Bone marrow (tissue), 2 donors: Measurements from ENCODE around the gene TNRC18.
"Not testable (repeated sequence)": the region's sequence is repeated elsewhere in the genome, so short reads cannot be mapped to it uniquely, and the experiment has no call there.

ENCODE experiments used
- DNase-seq, 2 donors: peaks; one replicate each; lab custom pipeline; 2025; lab: John Stamatoyannopoulos, UW

TNRC18 gene

GRCh38 chr7:5320802-5321396 is 102.7 kb downstream of the TNRC18 start:
- DNase-seq, result no peak

DNA sequence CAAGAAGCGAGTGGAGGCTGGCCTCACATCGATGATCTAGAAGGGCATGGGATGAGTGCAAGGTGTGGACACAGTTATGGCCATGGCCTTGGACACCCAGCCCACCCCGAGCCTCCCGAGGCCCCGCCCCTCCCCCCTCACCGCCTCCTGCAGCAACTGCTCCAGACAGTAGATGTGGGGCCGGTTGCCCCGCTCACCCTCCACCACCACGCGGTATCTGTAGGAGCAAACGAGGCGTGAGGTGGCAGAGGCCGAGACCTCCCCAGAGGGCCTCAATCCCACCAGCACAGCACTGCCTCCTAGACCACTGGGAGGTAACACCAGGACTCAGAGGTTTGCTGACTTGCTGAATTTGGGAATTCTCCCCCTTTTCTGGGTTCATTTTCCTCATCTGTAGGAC is 103.2 kb downstream of the TNRC18 start:
- no peak for DNase-seq

- DNase-seq, result not testable (repeated sequence)
Observed at GRCh38 chr7:5318613-5319012, 105.0 kb downstream of the TNRC18 start.

GRCh38 chr7:5315761-5316160 is 107.9 kb downstream of the TNRC18 start:
- DNase-seq, result no peak

DNA sequence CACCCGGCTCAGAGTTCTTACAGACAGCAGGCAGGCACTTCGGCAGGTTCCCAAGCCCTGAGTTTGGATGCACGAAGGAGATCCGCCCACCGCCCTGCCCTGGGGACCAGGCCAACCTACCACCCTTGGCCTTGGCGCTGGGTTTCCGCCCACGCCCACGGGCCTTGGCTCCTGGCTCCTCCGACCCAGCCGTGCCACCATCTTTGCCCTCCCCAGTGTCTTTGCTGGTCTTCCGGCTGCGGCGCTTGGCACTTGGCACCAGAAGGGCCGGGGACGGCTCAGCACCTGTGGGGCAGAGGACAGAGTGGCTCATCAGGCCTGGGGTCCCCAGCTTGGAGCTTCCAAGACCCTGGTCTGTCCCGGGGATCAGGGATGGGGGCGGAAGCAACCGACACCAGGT is 108.8 kb downstream of the TNRC18 start:
- DNase-seq, result no peak

- DNase-seq, result not testable (repeated sequence)
Observed at GRCh38 chr7:5313076-5313885, 110.4 kb downstream of the TNRC18 start.

DNA sequence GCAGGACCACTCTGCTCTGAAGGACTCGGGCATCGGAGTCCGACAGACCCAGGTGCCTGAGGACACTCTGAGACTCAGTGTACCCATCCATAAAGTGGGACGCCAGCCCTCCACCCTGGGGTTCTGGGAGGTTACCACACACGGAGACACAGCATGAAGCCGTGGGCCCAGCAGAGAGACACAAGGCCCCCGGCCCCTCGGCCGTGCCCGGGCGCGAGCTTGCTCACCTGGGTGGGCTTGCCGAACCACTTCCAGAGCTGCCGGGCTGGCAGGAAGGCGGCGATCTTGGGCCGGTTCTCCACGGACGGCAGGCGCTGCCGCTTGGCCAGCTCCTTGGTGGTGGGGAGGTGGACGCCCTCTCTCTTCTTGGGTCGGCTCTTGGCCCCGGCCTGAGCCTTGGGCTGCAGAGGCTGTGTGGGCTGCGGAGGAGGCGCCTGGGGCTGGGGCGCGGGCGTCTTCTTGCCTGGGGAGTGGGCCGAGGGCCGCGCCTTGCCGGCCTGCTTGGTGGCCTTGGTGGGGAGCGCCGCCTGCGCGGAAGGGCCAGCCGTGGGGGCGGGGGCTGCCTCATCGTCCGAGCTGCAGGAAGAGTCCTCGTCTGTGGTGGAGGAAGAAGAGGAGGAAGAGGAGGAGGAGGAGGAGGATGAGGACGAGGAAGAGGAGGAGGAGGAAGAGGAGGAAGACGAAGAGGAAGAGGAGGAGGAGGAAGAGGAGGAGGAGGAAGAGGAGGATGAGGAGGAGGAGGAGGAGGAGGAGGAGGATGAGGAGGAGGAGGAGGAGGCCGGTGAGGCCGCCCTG is 111.2 kb downstream of the TNRC18 start:
- DNase-seq, result not testable (repeated sequence)

GRCh38 chr7:5310822-5311405 is 112.7 kb downstream of the TNRC18 start:
- DNase-seq, result no peak

DNA sequence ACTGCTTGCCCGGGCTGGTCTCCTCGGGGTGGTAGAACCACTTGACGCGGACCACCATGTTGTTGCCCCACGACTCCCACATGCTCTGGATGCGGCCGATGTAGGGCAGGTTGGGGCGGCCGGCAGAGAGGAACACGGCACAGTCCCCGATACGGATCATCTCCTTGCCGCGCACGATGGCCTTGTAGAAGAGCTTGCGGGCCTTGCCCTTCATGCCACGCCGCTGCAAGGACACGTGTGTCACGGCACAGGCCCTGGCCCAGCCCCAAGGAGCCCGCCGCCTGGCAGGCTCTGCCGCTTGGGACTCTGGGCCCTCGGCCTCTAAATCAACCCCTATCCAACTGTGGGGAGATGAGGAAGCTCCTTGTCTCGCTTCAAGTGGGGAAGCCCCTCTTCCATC is 114.5 kb downstream of the TNRC18 start:
- DNase-seq, result no peak

GRCh38 chr7:5307221-5308142 is 116.2 kb downstream of the TNRC18 start:
- DNase-seq, result not testable (repeated sequence)

- DNase-seq, result not testable (repeated sequence)
Observed at GRCh38 chr7:5305050-5305449, 118.6 kb downstream of the TNRC18 start.

GRCh38 chr7:5303591-5304505 is 119.8 kb downstream of the TNRC18 start:
- DNase-seq, result no peak

DNA sequence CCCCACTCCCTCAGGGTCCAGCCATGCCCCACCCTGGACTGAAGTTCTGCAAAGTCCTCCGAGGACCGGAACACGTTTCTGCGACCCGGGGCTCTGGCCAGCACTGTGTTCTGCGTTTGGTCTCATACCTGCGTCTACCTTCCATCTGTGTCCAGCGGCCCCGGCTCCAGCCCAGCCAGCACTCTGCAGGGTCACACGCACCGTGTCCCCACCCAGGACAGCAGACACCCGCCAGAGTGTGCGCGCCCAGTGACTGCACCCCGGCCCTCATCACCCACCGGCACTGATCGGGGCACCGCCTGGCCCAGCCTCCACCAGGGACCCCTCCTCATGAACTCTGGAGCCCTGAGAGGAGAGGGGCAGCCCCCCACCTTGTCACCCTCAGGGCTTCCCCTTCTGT is 120.6 kb downstream of the TNRC18 start:
- DNase-seq, result no peak

DNA sequence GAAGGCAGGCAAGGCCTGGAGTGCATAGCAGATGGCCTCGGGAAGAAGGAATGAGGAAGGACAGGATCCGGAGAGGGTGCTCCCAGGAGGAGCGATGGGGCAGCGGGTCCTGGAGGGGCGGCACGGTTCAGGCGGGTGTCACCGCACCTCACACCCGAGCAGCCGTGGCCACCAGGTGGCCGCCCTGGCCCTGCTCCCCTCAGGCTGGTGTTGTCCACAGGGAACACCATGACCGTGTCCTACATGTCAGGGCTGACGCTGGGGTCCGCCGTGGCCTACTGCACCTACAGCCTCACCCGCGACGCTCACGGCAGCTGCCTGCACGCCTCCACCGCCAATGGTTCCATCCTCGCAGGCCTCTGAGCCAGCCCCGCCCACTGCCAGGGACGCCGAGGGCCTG is 121.1 kb downstream of the TNRC18 start:
- no peak for DNase-seq

DNA sequence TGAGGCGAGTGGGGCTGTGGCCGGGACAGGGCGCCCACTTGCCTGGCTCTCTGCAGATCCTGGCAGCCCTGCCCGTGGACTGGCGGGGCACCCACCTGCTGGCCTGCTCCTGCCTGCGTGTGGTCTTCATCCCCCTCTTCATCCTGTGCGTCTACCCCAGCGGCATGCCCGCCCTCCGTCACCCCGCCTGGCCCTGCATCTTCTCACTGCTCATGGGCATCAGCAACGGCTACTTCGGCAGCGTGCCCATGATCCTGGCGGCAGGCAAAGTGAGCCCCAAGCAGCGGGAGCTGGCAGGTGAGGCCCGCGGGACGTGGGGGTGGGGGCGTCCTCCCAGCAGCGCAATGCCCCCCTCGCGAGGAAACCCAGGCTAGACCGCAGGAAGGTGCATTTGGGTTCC is 123.3 kb downstream of the TNRC18 start:
- DNase-seq, result no peak

DNA sequence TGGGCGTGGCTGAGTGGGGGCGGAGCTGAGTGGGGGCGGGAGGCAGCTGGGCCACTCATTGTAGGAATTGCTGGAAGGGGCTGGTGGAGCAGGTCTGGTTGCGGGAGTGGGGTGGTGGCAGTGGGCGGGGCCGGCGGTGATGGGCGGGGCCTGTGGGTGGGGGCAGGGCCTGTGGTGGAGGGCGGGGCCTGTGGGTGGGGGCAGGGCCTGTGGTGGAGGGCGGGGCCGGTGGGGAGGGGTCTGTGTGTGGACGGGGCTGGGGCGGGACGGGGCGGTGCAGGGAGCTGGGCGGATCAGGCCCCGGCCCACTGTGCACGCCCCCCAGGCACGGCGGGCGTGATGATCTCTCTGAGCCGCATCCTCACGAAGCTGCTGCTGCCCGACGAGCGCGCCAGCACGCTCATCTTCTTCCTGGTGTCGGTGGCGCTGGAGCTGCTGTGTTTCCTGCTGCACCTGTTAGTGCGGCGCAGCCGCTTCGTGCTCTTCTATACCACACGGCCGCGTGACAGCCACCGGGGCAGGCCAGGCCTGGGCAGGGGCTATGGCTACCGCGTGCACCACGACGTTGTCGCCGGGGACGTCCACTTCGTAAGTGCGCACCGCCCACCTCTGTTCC is 126.9 kb downstream of the TNRC18 start:
- DNase-seq, result no peak

DNA sequence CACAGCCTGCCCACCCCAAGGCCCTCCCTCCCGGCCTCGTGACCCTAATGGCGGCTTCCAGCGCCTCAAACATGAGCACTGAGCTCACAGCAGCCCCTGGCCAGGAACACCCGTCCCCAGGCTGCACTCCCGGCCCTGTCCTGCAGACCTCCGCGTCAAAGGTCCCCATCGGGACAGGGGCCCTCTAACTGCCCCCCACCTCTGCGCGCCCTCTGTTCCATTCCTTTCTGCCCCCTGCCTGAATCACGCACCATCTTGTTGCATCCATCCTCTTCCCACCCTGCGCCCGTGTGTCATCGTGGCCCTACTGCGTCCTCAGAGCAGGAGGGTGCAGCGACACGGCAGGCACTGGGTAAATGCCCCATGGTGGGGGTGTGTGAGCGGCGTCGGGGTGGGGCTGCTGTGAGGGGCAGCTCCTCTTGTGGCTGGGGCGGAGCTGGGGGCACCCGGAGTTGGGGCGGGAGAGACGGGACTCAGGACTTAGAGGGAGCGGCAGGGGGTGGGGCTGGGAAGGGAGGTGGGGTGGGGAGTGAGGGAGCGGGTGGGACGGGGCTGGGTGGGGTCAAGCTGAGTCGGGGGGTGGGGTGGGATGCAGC is 127.5 kb downstream of the TNRC18 start:
- no peak for DNase-seq

DNA sequence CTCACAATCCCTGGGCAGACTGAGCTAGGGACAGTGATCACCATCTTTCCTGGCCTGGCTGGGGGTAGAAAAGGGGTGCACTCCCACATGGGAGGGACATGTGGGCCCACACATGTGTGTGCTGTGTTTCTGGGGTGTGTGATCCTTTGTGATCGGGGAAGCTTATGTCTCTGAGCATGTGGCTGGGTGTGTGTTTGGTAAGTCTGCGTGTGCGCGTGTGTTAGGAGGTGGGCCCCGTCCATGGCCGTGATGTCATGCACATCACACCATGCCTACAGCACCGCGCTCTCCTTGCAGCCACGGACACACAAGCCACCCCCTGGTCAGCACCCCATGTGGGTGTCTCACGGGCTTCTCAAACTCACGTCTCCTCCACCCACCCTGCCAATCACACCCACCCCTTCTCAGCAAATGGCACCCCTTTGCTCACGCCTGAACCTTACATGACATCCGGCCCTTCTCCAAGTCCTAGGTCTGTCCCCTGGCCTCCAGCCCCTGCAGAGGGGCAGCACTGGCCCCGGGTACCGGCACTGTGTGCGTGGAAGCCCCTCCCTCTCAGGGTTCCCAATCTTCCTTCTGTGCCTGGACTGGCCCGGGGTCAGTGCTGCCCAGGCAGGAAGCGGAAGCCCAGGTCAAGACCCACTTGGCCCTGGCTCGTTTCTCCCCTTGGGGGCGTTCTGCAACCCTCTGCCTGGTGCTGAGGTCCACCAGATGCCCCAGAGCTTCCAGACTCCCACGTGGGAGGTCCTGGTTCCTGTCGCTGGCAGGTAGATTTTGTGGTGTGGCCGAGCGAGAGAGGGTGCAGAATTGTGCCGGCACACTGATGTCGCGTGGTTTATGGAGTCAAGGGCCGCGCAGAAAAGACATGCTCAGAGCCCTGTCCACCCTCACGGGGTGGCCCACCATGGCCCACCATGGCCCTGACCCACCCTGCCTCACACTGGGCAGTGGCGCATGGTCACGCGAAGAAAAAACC is 128.3 kb downstream of the TNRC18 start:
- no peak for DNase-seq
